Spinal cord (tissue), 10 donors: ENCODE results near the gene FOXN3. TPM values are rescaled to one million over a fixed set of nuclear protein-coding genes. Genes with fewer than 3 reads are reported as not detected.

Experiments
- DNase-seq, 6 donors: peaks; one replicate each; pipeline versions ENCODE4 v3.0.0 to v3.0.0-alpha.2; 2013 to 2015; ENCODE audit warnings: low spot score in 6 of 6, low read depth in 4 of 6
- H3K27ac ChIP-seq: one replicate; pipeline ENCODE4 v1.5.1; 2013; ENCODE audit warnings: low read depth, low read length, control low read depth
- H3K27me3 ChIP-seq: one replicate; pipeline ENCODE4 v1.6.1; 2013; ENCODE audit warnings: low read length; ENCODE audit not compliant: control insufficient read depth, insufficient read depth
- H3K36me3 ChIP-seq: one replicate; pipeline ENCODE4 v1.6.1; 2013; ENCODE audit warnings: low read length; ENCODE audit not compliant: control insufficient read depth, insufficient read depth
- H3K4me1 ChIP-seq: one replicate; pipeline ENCODE4 v1.6.1; 2013; ENCODE audit warnings: low read length; ENCODE audit not compliant: control insufficient read depth, insufficient read depth
- H3K4me3 ChIP-seq: one replicate; pipeline ENCODE4 v1.5.1; 2013; ENCODE audit warnings: low read depth, low read length, control low read depth
- H3K9me3 ChIP-seq: one replicate; pipeline ENCODE4 v1.6.1; 2013; ENCODE audit warnings: low read length; ENCODE audit not compliant: control insufficient read depth, insufficient read depth
- WGBS: methylation state at CpG from one replicate; pipeline ENCODE4 v1.1.5; 2013; ENCODE audit warnings: missing lambda C conversion rate; ENCODE audit not compliant: insufficient coverage; 5-methylcytosine and 5-hydroxymethylcytosine counted together
- polyA plus RNA-seq, 2 donors: library from polyadenylated mRNA; unstranded; fragments of 120-200 nt; gene quantifications; one replicate each; pipeline ENCODE4 v1.2.1, GENCODE V29; 2013; ENCODE audit not compliant: insufficient read length in 2 of 2
- total RNA-seq, 2 donors: library from RNA; depleted of rRNA in 1 of 2; stranded (reverse); fragments of 120-200 nt in 1 of 2; fragments of >200 nt in 1 of 2; gene quantifications; one replicate each; pipeline versions ENCODE4 v1.2.3 to v1.2.4, GENCODE V29; 2013 to 2014
- donor health status: healthy.

FOXN3 gene
- total and polyA plus RNA-seq, 4 donors: 37.8 to 56.8 (median 46.8) TPM

- Histone ChIP-seq H3K4me1 (peaks cover 28% of the 10 kb centered on the region), H3K9me3 (no peaks in the 10 kb centered on the region), H3K27ac (peak overlapping the region; percentile 62), H3K36me3 (peaks cover 3% of the 10 kb centered on the region), H3K4me3 (no peak overlapping the region), H3K27me3 (no peaks in the 10 kb centered on the region)
- DNase-seq: peak in 2 of 6 donors; percentile 49 to 75
- 19% methylated on average over 5 of the region's 8 CpGs for WGBS
Observed at GRCh38 chr14:89226801-89227495, 190.1 kb downstream of the FOXN3 start.

GRCh38 chr14:89225607-89226006 lies 191.4 kb downstream of the FOXN3 start:
- Histone ChIP-seq H3K27ac (no peak overlapping the region), H3K36me3 (peaks cover 3% of the 10 kb centered on the region), H3K4me3 (no peak overlapping the region), H3K9me3 (no peaks in the 10 kb centered on the region), H3K27me3 (no peaks in the 10 kb centered on the region), H3K4me1 (peaks cover 22% of the 10 kb centered on the region)
- DNase-seq: no peak
- no CpG with 5 or more reads among the region's 4 CpGs for WGBS

- Histone ChIP-seq H3K4me3 (no peak overlapping the region), H3K4me1 (peaks cover 19% of the 10 kb centered on the region), H3K27ac (no peak overlapping the region), H3K27me3 (no peaks in the 10 kb centered on the region), H3K36me3 (peaks cover 3% of the 10 kb centered on the region), H3K9me3 (no peaks in the 10 kb centered on the region)
- DNase-seq: peak in 2 of 6 donors; percentile 81 to 83
- WGBS: 0% methylated on average over 1 of the region's 5 CpGs
Observed at GRCh38 chr14:89221109-89221810, 195.8 kb downstream of the FOXN3 start.

GRCh38 chr14:89219051-89219450 lies 198.0 kb downstream of the FOXN3 start:
- Histone ChIP-seq H3K4me1 (peaks cover 28% of the 10 kb centered on the region), H3K36me3 (peaks cover 3% of the 10 kb centered on the region), H3K9me3 (no peaks in the 10 kb centered on the region), H3K27me3 (no peaks in the 10 kb centered on the region), H3K27ac (no peak overlapping the region), H3K4me3 (no peak overlapping the region)
- WGBS: 100% methylated on average over 1 of the region's 6 CpGs
- DNase-seq: no peak

- DNase-seq: peak in 1 of 6 donors; percentile 67
- Histone ChIP-seq H3K36me3 (no peaks in the 10 kb centered on the region), H3K4me3 (no peak overlapping the region), H3K9me3 (no peaks in the 10 kb centered on the region), H3K27ac (no peak overlapping the region), H3K4me1 (peaks cover 22% of the 10 kb centered on the region), H3K27me3 (no peaks in the 10 kb centered on the region)
- 100% methylated on average over 1 of the region's 4 CpGs for WGBS
Observed at GRCh38 chr14:89217891-89218290, 199.1 kb downstream of the FOXN3 start.

- H3K9me3 ChIP-seq: no peaks in the 10 kb centered on the region
- H3K36me3 ChIP-seq: no peaks in the 10 kb centered on the region
- no peaks in the 10 kb centered on the region for H3K27me3 ChIP-seq
- peak overlapping the region; percentile 4 for H3K27ac ChIP-seq
- WGBS: no CpG with 5 or more reads among the region's 7 CpGs
- no peak overlapping the region for H3K4me3 ChIP-seq
- H3K4me1 ChIP-seq: peaks cover 25% of the 10 kb centered on the region
- peak in 2 of 6 donors; percentile 52 to 54 for DNase-seq
Observed at GRCh38 chr14:89215531-89215930, 201.5 kb downstream of the FOXN3 start.

- no peaks in the 10 kb centered on the region for H3K36me3 ChIP-seq
- H3K4me1 ChIP-seq: peaks cover 23% of the 10 kb centered on the region
- H3K27ac ChIP-seq: peak overlapping the region; percentile 61
- H3K4me3 ChIP-seq: no peak overlapping the region
- no peaks in the 10 kb centered on the region for H3K27me3 ChIP-seq
- DNase-seq: no peak
- no peaks in the 10 kb centered on the region for H3K9me3 ChIP-seq
Observed at GRCh38 chr14:89215114-89215513, 201.9 kb downstream of the FOXN3 start.

GRCh38 chr14:89214221-89214965 lies 202.6 kb downstream of the FOXN3 start:
- Histone ChIP-seq H3K4me1 (peaks cover 23% of the 10 kb centered on the region), H3K4me3 (no peak overlapping the region), H3K36me3 (no peaks in the 10 kb centered on the region), H3K9me3 (no peaks in the 10 kb centered on the region), H3K27ac (peak overlapping the region; percentile 61), H3K27me3 (no peaks in the 10 kb centered on the region)
- DNase-seq: peak in 4 of 6 donors; percentile 55 to 81 (median 68)
- 26% methylated on average over 8 of the region's 14 CpGs for WGBS

- H3K36me3 ChIP-seq: no peaks in the 10 kb centered on the region
- H3K27ac ChIP-seq: no peak overlapping the region
- no peaks in the 10 kb centered on the region for H3K9me3 ChIP-seq
- WGBS: 85% methylated on average over 3 of the region's 6 CpGs
- H3K4me1 ChIP-seq: peaks cover 23% of the 10 kb centered on the region
- no peaks in the 10 kb centered on the region for H3K27me3 ChIP-seq
- no peak overlapping the region for H3K4me3 ChIP-seq
- DNase-seq: peak in 1 of 6 donors; percentile 65
Observed at GRCh38 chr14:89212386-89213235, 204.4 kb downstream of the FOXN3 start.
